Pancreas (tissue), 10 donors: Measurements from ENCODE around the gene OR4F15. TPM values are rescaled to one million over a fixed set of nuclear protein-coding genes. Genes with fewer than 3 reads are reported as not detected.
"Not testable (repeated sequence)": the region's sequence is repeated elsewhere in the genome, so short reads cannot be mapped to it uniquely, and the experiment has no call there.

Experiments used
- ATAC-seq, 4 donors: fragments of 200-7000 bp; cut with Tn5 transposase; one replicate each; pipeline versions ENCODE4 v1.8.0 to v1.9.1; 2020; ENCODE audit warnings: mild to moderate bottlenecking in 4 of 4, moderate library complexity in 4 of 4
- DNase-seq, 6 donors: peaks; one replicate each; pipeline ENCODE4 v3.0.0-alpha.2; 2020
- FAIRE-seq: peaks from 2 replicates; lab custom pipeline; 2012; peaks lifted over from hg19 to GRCh38; lab: Jason Lieb, UNC
- H3K27ac ChIP-seq, 4 donors: fragments of 200-600 bp; sonication (generic); 1 replicate in 3 of 4; 2 replicates in 1 of 4; pipeline versions ENCODE4 v1.5.0 to v1.8.0; 2020
- H3K27me3 ChIP-seq, 4 donors: fragments of 200-600 bp; one replicate each; pipeline ENCODE4 v1.8.0; 2021
- H3K36me3 ChIP-seq, 3 donors: fragments of 200-600 bp; sonication (generic) in 1 of 3; one replicate each; pipeline versions ENCODE4 v1.5.0 to v1.8.0; 2020 to 2021
- H3K4me1 ChIP-seq, 3 donors: fragments of 200-600 bp; one replicate each; pipeline ENCODE4 v1.8.0; 2021
- H3K4me3 ChIP-seq, 4 donors: fragments of 200-600 bp; sonication (generic) in 2 of 4; one replicate each; pipeline versions ENCODE4 v1.5.0 to v1.8.0; 2020 to 2021
- H3K9me3 ChIP-seq, 4 donors: fragments of 200-600 bp; one replicate each; pipeline ENCODE4 v1.8.0; 2021
- CTCF ChIP-seq, 4 donors: fragments of 200-600 bp; sonication (generic) in 3 of 4; IDR thresholded peaks; one replicate each; pipeline versions ENCODE4 v1.5.0 to v1.8.0; 2021; ENCODE audit warnings: antibody characterized with exemption in 4 of 4
- WGBS, 2 donors: extraction: QIAGEN DNeasy Blood & Tissue Kit; methylation state at CpG; one replicate each; pipeline ENCODE4 v1.1.7; 2013; 5-methylcytosine and 5-hydroxymethylcytosine counted together
- intact Hi-C, 3 donors: fragments of 100-400 bp; cut with DNase I; formaldehyde crosslinking; loops; one replicate each; pipeline versions ENCODE4 v1.11.1 to v1.14.2; 2022
- polyA plus RNA-seq, 2 donors: library from polyadenylated mRNA; stranded (reverse); fragments of 200-250 nt; gene quantifications; one replicate each; pipeline ENCODE4 v1.2.3, GENCODE V29; 2013
- total RNA-seq, 6 donors: library from RNA; stranded (reverse); fragmentation: NEBNext Ultra II Directional in 4 of 6; extraction: Animal tissue kit (Norgen Biotek cat#: 25700) in 4 of 6; gene quantifications; one replicate each; pipeline versions ENCODE4 v1.2.1 to v1.2.4, GENCODE V29; 2021 to 2023
- donor health status: healthy with polysubstance abuse.
- donor health status: DM: no; HTN: no; CAD: no; lungs with moderate emphysema.
- donor health status: DM: no; HTN: no; CAD: no.
- donor health status: control.
- donor health status: control.
- donor health status: Bipolar disorder and iron deficiency.
- donor health status: DM: yes; HTN: yes; CAD: no.
- donor health status: DM: no; HTN: no; CAD: no.
- donor health status: DM: no; HTN: no; CAD: no.
- donor health status: DM: yes; HTN: yes; CAD: no.

The OR4F15 gene
- total and polyA plus RNA-seq, 8 donors: not detected

GRCh38 chr15:101773496-101774100 is 38.4 kb upstream of the OR4F15 start:
- FAIRE-seq (no peak), ATAC-seq (no peak), DNase-seq (no peak)
- Histone ChIP-seq H3K27ac (no peak overlapping the region), H3K27me3 (no peaks in the 10 kb centered on the region), H3K4me1 (no peaks in the 10 kb centered on the region), H3K36me3 (no peaks in the 10 kb centered on the region), H3K4me3 (no peak overlapping the region), H3K9me3 (no peaks in the 10 kb centered on the region)
- 41 to 46% methylated on average over 7 of the region's 7 CpGs for WGBS, 2 donors
- intact Hi-C loops: no loop called here
- peak in 1 of 4 donors; percentile 15 for TF ChIP-seq CTCF (IDR thresholded peaks at IDR 0.05)

- no peak for TF ChIP-seq CTCF (IDR thresholded peaks at IDR 0.05)
- DNase-seq (no peak), ATAC-seq (no peak), FAIRE-seq (no peak)
- Histone ChIP-seq H3K4me3 (no peak overlapping the region), H3K9me3 (no peaks in the 10 kb centered on the region), H3K27ac (no peak overlapping the region), H3K36me3 (no peaks in the 10 kb centered on the region), H3K27me3 (no peaks in the 10 kb centered on the region), H3K4me1 (no peaks in the 10 kb centered on the region)
- intact Hi-C loops: no loop called here
- WGBS, 2 donors: 74 to 75% methylated on average over 10 of the region's 10 CpGs
Observed at GRCh38 chr15:101775136-101775535, 36.9 kb upstream of the OR4F15 start.

GRCh38 chr15:101778576-101778975 is 33.4 kb upstream of the OR4F15 start:
- H3K4me1 ChIP-seq, ATAC-seq, H3K4me3 ChIP-seq, H3K27me3 ChIP-seq, H3K36me3 ChIP-seq, H3K27ac ChIP-seq, FAIRE-seq, H3K9me3 ChIP-seq, DNase-seq, intact Hi-C loops: not testable (repeated sequence)
- 74 to 75% methylated on average over 9 to 10 of the region's 10 CpGs for WGBS, 2 donors

- no CpG with 5 or more reads among the region's 1 CpG for WGBS, 2 donors
- H3K36me3 ChIP-seq, H3K27me3 ChIP-seq, ATAC-seq, H3K4me3 ChIP-seq, H3K27ac ChIP-seq, H3K9me3 ChIP-seq, intact Hi-C loops, FAIRE-seq, H3K4me1 ChIP-seq: not testable (repeated sequence)
- DNase-seq: peak in 2 of 6 donors; percentile 35 to 49
Observed at GRCh38 chr15:101780225-101780624, 31.8 kb upstream of the OR4F15 start.

GRCh38 chr15:101781928-101782327 is 30.1 kb upstream of the OR4F15 start:
- H3K27ac ChIP-seq: no peak overlapping the region
- FAIRE-seq (no peak), DNase-seq (no peak), ATAC-seq (no peak)
- 75 to 85% methylated on average over 8 to 9 of the region's 9 CpGs for WGBS, 2 donors
- no peaks in the 10 kb centered on the region for H3K36me3 ChIP-seq
- H3K9me3 ChIP-seq: no peaks in the 10 kb centered on the region
- no peaks in the 10 kb centered on the region for H3K27me3 ChIP-seq
- no peak overlapping the region for H3K4me3 ChIP-seq
- no peaks in the 10 kb centered on the region for H3K4me1 ChIP-seq
- no peak for TF ChIP-seq CTCF (IDR thresholded peaks at IDR 0.05)
- intact Hi-C loops: no loop called here

- no peak for TF ChIP-seq CTCF (IDR thresholded peaks at IDR 0.05)
- no peak for DNase-seq
- no peak for ATAC-seq
- no peaks in the 10 kb centered on the region for H3K9me3 ChIP-seq
- 24 to 30% methylated on average over 2 of the region's 2 CpGs for WGBS, 2 donors
- H3K27me3 ChIP-seq: no peaks in the 10 kb centered on the region
- intact Hi-C loops: no loop called here
- H3K36me3 ChIP-seq: no peaks in the 10 kb centered on the region
- FAIRE-seq: no peak
- no peak overlapping the region for H3K4me3 ChIP-seq
- no peak overlapping the region for H3K27ac ChIP-seq
- H3K4me1 ChIP-seq: no peaks in the 10 kb centered on the region
Observed at GRCh38 chr15:101784644-101785043, 27.4 kb upstream of the OR4F15 start.

- H3K27ac ChIP-seq, ATAC-seq, FAIRE-seq, intact Hi-C loops, H3K36me3 ChIP-seq, H3K9me3 ChIP-seq, H3K4me1 ChIP-seq, H3K27me3 ChIP-seq, H3K4me3 ChIP-seq, DNase-seq: not testable (repeated sequence)
- WGBS, 2 donors: 67 to 72% methylated on average over 2 of the region's 2 CpGs
Observed at GRCh38 chr15:101786422-101786821, 25.6 kb upstream of the OR4F15 start.

- H3K9me3 ChIP-seq, FAIRE-seq, intact Hi-C loops, H3K27ac ChIP-seq, DNase-seq, H3K27me3 ChIP-seq, H3K4me3 ChIP-seq, H3K36me3 ChIP-seq, H3K4me1 ChIP-seq, ATAC-seq: not testable (repeated sequence)
- WGBS, 2 donors: 82 to 84% methylated on average over 2 of the region's 2 CpGs
Observed at GRCh38 chr15:101788001-101788400, 24.0 kb upstream of the OR4F15 start.
